Measurements from ENCODE around the gene CFAP68. TPM values are rescaled to one million over a fixed set of nuclear protein-coding genes. Genes with fewer than 3 reads are reported as not detected.

CFAP68 gene, protein sequence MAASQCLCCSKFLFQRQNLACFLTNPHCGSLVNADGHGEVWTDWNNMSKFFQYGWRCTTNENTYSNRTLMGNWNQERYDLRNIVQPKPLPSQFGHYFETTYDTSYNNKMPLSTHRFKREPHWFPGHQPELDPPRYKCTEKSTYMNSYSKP
- total RNA-seq (2014; rRNA removed) = 26.0 and 27.4 TPM in 2 replicates
- Bru-seq, nascent RNA = percentile 60 among the genes with signal in this experiment
- percentile 64 among the genes with signal in this experiment for BruChase-seq, experiment 1, labeled RNA remaining after a 6-hour chase
- percentile 53 among the genes with signal in this experiment for BruChase-seq, experiment 2, labeled RNA remaining after a 2-hour chase
- long read RNA-seq, transcript C11orf1-202 (4 exons, 534 nt) = minor isoform, 5 of 18 reads
- long read RNA-seq, transcript C11orf1-201 (4 exons, 2,885 nt) = major isoform, 12 of 18 reads
- long read RNA-seq, partial matches to known transcripts = 0 of 18 reads
- long read RNA-seq, other reads (novel, unspliced or antisense) = 0 of 18 reads

- peak; percentile 99 for DNase-seq
- H3K4me2 ChIP-seq (ENCODE audit: low read length) = peak within 1 kb of the TSS; percentile 92
- H3F3A ChIP-seq (ENCODE audit: low read length, unreplicated experiment) = no peaks in the 10 kb centered on the region
- intact Hi-C loops (cut with micrococcal nuclease) = loop anchor here (1.0 to 5.0 kb wide), 6 partner anchors 47 to 278 kb away; partner anchors contain the start of genes NKAPD1, PIH1D2, SDHD and TIMM8B
- ATAC-seq = peak; percentile 84
- H2AFZ ChIP-seq (ENCODE audit: low read length) = peak within 1 kb of the TSS; percentile 96
- no peaks in the 10 kb centered on the region for H3K36me3 ChIP-seq (ENCODE audit: low read depth, low read length)
- no TSS peak for BruUV-seq (replicated peaks)
- H3K9me3 ChIP-seq (ENCODE audit: low read length) = no peaks in the 10 kb centered on the region
- no peaks in the 10 kb centered on the region for H4K20me1 ChIP-seq (ENCODE audit: low read length)
- H3K4me1 ChIP-seq (ENCODE audit: insufficient read depth, low read length) = peaks cover 9% of the 10 kb centered on the region
- H3K27ac ChIP-seq (ENCODE audit: low read length) = peak within 1 kb of the TSS; percentile 79
- no peaks in the 10 kb centered on the region for H3K9me2 ChIP-seq (replicated peaks; ENCODE audit: low read length)
- peak within 1 kb of the TSS; percentile 83 for H3K9ac ChIP-seq (ENCODE audit: low read length)
- ChIA-PET POLR2A (ENCODE audit: unreplicated experiment) (interaction anchor here (1.0 kb wide), 1 partner anchor 47 kb away, joined by 4 read pairs; no protein-coding TSS in a partner anchor), CTCF (interaction anchor here (0.6 to 1.1 kb wide), 3 partner anchors 53 to 200 kb away, joined by 3 to 7 read pairs (median 4); no protein-coding TSS in a partner anchor)
- H3K79me2 ChIP-seq (ENCODE audit: low read length) = no peaks in the 10 kb centered on the region
- H3K4me3 ChIP-seq (ENCODE audit: low read length) = peak within 1 kb of the TSS; percentile 80
- H3K27me3 ChIP-seq (ENCODE audit: low read length) = no peaks in the 10 kb centered on the region
- peak; percentile 91 for TF ChIP-seq CTCF (conservative IDR thresholded peaks at IDR 0.05; ENCODE audit: low read depth, low read length)
- TF ChIP-seq EZH2 (IDR thresholded peaks at IDR 0.05; ENCODE audit: low read length, unreplicated experiment) = no peak
- no peak for TF ChIP-seq EZH2phosphoT487 (IDR thresholded peaks at IDR 0.05; ENCODE audit: borderline replicate concordance, low read length)
Observed at GRCh38 chr11:111878849-111879636, at the start of gene CFAP68, which contains the start of gene FDXACB1. CFAP68 (plus strand) TSS chr11:111879541; CDS start chr11:111879561, 20 bp downstream. FDXACB1 (minus strand) TSS chr11:111879165; CDS start chr11:111879132, 33 bp downstream.

- no peak overlapping the region for H3K9ac ChIP-seq (ENCODE audit: low read length)
- H3K9me2 ChIP-seq (replicated peaks; ENCODE audit: low read length) = no peaks in the 10 kb centered on the region
- peaks cover 33% of the 10 kb centered on the region; the same call in 1 of the 2 replicates for H3K36me3 ChIP-seq (ENCODE audit: low read depth, low read length)
- no peaks in the 10 kb centered on the region for H3K79me2 ChIP-seq (ENCODE audit: low read length)
- peaks cover 12% of the 10 kb centered on the region for H3K4me1 ChIP-seq (ENCODE audit: insufficient read depth, low read length)
- H2AFZ ChIP-seq (ENCODE audit: low read length) = no peak overlapping the region
- H3F3A ChIP-seq (ENCODE audit: low read length, unreplicated experiment) = no peaks in the 10 kb centered on the region
- DNase-seq (no peak), ATAC-seq (no peak)
- H3K27me3 ChIP-seq (ENCODE audit: low read length) = no peaks in the 10 kb centered on the region
- H3K4me3 ChIP-seq (ENCODE audit: low read length) = no peak overlapping the region
- no peaks in the 10 kb centered on the region for H4K20me1 ChIP-seq (ENCODE audit: low read length)
- ChIA-PET CTCF (interaction anchor here (0.6 kb wide), 1 partner anchor 40 kb away, joined by 4 read pairs; no protein-coding TSS in a partner anchor), POLR2A (ENCODE audit: unreplicated experiment) (no interaction called here)
- H3K4me2 ChIP-seq (ENCODE audit: low read length) = no peak overlapping the region
- intact Hi-C loops (cut with micrococcal nuclease) = no loop called here
- H3K9me3 ChIP-seq (ENCODE audit: low read length) = no peaks in the 10 kb centered on the region
- no peak overlapping the region for H3K27ac ChIP-seq (ENCODE audit: low read length)
- TF ChIP-seq CTCF (conservative IDR thresholded peaks at IDR 0.05; ENCODE audit: low read depth, low read length) (no peak; the same call in 1 of the 2 replicates), EZH2phosphoT487 (IDR thresholded peaks at IDR 0.05; ENCODE audit: borderline replicate concordance, low read length) (no peak), EZH2 (IDR thresholded peaks at IDR 0.05; ENCODE audit: low read length, unreplicated experiment) (no peak)
- BruUV-seq (replicated peaks) = no TSS peak
Observed at GRCh38 chr11:111833524-111833923, 45.8 kb upstream of the CFAP68 start.

All from PC-3 (cell line).